HuH-7 (cell line): Measurements from ENCODE around the gene ACVR2A.

ENCODE experiments used
- DNase-seq: peaks from one replicate; pipeline ENCODE4 v3.0.0; 2011; ENCODE audit warnings: low spot score

The ACVR2A gene

GRCh38 chr2:147924647-147925046 lies 79.8 kb downstream of the ACVR2A start:
- no peak for DNase-seq

DNA sequence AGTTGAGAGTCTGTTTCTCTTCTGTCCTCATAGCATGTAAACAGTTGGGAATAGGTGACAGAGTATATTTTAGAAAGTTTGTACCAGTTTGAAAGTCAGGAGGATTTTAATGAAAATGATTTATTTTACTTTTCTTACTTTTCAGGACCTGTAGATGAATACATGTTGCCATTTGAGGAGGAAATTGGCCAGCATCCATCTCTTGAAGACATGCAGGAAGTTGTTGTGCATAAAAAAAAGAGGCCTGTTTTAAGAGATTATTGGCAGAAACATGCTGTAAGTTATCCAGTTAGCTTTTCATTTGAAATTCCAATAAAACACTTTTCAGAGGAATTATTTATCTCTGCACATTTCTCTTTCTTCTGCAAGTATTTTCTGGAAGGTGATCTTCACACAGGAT lies 81.1 kb downstream of the ACVR2A start:
- no peak for DNase-seq

DNA sequence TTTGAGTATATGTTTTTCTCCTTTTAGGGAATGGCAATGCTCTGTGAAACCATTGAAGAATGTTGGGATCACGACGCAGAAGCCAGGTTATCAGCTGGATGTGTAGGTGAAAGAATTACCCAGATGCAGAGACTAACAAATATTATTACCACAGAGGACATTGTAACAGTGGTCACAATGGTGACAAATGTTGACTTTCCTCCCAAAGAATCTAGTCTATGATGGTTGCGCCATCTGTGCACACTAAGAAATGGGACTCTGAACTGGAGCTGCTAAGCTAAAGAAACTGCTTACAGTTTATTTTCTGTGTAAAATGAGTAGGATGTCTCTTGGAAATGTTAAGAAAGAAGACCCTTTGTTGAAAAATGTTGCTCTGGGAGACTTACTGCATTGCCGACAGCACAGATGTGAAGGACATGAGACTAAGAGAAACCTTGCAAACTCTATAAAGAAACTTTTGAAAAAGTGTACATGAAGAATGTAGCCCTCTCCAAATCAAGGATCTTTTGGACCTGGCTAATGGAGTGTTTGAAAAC lies 82.3 kb downstream of the ACVR2A start:
- peak; percentile 13 for DNase-seq

GRCh38 chr2:147933931-147934330 lies 89.1 kb downstream of the ACVR2A start:
- DNase-seq: no peak

DNA sequence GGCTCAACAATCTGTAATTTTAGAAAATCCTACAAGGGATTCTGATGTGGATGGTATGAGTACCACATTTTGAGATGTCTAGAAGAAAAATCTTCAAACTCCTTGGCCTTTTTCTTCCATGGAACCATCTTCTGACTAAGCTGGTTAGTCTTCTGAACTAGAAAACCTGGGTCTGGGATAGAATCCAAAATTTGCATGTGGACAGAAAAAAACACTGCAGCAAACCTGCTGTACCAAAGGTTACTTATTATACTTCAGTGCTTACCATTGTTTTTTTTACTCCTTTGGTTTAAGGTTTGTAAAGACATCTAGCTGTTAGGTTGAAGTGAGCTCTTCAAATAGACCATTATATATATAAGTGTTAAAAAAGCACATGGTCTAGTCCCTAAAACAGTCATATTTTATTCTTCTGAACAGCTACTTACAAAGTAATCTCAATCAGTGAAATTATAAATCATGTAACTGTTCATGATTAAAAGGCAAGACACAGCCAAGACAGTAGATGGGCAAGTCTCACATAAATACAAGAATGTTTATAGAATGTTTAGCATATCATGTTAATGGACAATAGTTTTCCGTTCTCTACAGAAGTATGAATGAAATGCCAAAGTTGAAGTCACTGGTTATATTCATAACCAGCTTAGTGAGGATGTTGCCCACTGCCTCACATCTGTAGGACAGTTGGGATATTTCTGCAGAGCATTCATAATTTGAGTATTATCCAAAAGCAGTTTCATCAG lies 90.2 kb downstream of the ACVR2A start:
- DNase-seq: no peak

GRCh38 chr2:147937744-147938349 lies 93.0 kb downstream of the ACVR2A start:
- DNase-seq: no peak

GRCh38 chr2:147939313-147939712 lies 94.5 kb downstream of the ACVR2A start:
- no peak for DNase-seq

GRCh38 chr2:147945660-147946059 lies 100.8 kb downstream of the ACVR2A start:
- DNase-seq: no peak

DNA sequence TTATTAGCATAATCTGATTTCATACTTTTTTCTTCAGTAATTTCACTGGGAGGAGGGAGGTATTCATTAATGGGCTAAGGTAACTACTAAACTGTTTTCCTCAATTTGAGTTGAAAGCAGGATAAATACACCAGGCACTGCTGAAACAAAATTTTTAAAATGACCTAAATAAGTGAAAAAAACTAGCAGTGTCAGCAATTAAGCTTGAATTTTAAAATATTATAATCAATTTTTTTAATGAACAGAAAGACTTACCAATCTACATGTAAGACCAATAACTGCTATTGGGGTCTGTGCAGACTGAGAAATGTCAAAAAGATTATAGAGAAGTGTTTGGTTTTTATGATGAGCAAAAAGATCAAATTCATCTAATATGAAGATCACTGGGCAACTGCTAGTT lies 107.3 kb downstream of the ACVR2A start:
- no peak for DNase-seq

DNA sequence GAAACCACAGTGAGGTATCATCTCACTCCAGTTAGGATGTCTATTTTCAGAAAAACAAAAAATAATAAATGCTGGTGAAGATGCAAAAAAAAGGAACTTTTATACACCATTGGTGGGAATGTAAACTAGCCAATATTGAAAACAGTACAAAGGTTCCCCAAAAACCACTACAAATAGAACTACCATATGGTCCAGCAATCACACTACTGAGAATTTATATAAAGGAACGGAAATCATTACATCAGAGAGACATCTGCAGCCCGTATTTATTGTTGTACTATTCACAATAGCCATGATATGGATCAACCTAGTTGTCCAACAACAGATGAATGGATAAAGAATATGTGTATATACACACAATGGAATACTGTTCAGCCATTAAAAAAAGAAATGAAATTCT lies 123.7 kb downstream of the ACVR2A start:
- no peak for DNase-seq

GRCh38 chr2:147976102-147976501 lies 131.3 kb downstream of the ACVR2A start:
- DNase-seq: no peak

- DNase-seq: no peak
Observed at GRCh38 chr2:147977679-147978078, 132.8 kb downstream of the ACVR2A start.
